GF-D8 (cell line): ENCODE results near the gene UVRAG.
"Not testable (repeated sequence)": the region's sequence is repeated elsewhere in the genome, so short reads cannot be mapped to it uniquely, and the experiment has no call there.

Experiments
- DNase-seq: peaks from one replicate; lab custom pipeline; 2025; lab: John Stamatoyannopoulos, UW

The UVRAG gene

GRCh38 chr11:75845324-75845723 lies 30.3 kb downstream of the UVRAG start:
- DNase-seq: no peak

GRCh38 chr11:75849894-75850293 lies 34.9 kb downstream of the UVRAG start:
- DNase-seq: no peak

- DNase-seq: peak; percentile 14
Measured at GRCh38 chr11:75850787-75851186, 35.8 kb downstream of the UVRAG start.

- no peak for DNase-seq
Measured at GRCh38 chr11:75851203-75851602, 36.2 kb downstream of the UVRAG start.

GRCh38 chr11:75852406-75853017 lies 37.5 kb downstream of the UVRAG start:
- DNase-seq: no peak

GRCh38 chr11:75853563-75853962 lies 38.6 kb downstream of the UVRAG start:
- DNase-seq: not testable (repeated sequence)

- no peak for DNase-seq
Measured at GRCh38 chr11:75853971-75854370, 39.0 kb downstream of the UVRAG start.

- no peak for DNase-seq
Measured at GRCh38 chr11:75855206-75855605, 40.2 kb downstream of the UVRAG start.

GRCh38 chr11:75856912-75857311 lies 41.9 kb downstream of the UVRAG start:
- no peak for DNase-seq

- DNase-seq: no peak
Measured at GRCh38 chr11:75858042-75858441, 43.0 kb downstream of the UVRAG start.

GRCh38 chr11:75858613-75859012 lies 43.6 kb downstream of the UVRAG start:
- no peak for DNase-seq

- no peak for DNase-seq
Measured at GRCh38 chr11:75859614-75860013, 44.6 kb downstream of the UVRAG start.

- DNase-seq: no peak
Measured at GRCh38 chr11:75862437-75862836, 47.4 kb downstream of the UVRAG start.

- no peak for DNase-seq
Measured at GRCh38 chr11:75867778-75868374, 52.9 kb downstream of the UVRAG start.

- no peak for DNase-seq
Measured at GRCh38 chr11:75868990-75869389, 54.0 kb downstream of the UVRAG start.

- DNase-seq: no peak
Measured at GRCh38 chr11:75869661-75870455, 54.8 kb downstream of the UVRAG start.

GRCh38 chr11:75872887-75873416 lies 57.9 kb downstream of the UVRAG start:
- no peak for DNase-seq

GRCh38 chr11:75873417-75874221 lies 58.6 kb downstream of the UVRAG start:
- peak; percentile 34 for DNase-seq

- no peak for DNase-seq
Measured at GRCh38 chr11:75874684-75875341, 59.8 kb downstream of the UVRAG start.

GRCh38 chr11:75877327-75877726 lies 62.3 kb downstream of the UVRAG start:
- DNase-seq: not testable (repeated sequence)

- not testable (repeated sequence) for DNase-seq
Measured at GRCh38 chr11:75877931-75878330, 62.9 kb downstream of the UVRAG start.

- no peak for DNase-seq
Measured at GRCh38 chr11:75878933-75879332, 63.9 kb downstream of the UVRAG start.
